K562 (cell line): ENCODE data around the gene GCNT4. TPM values are rescaled to one million over a fixed set of nuclear protein-coding genes. Genes with fewer than 3 reads are reported as not detected.

Experiments
- ATAC-seq: fragments of 200-7000 bp; cut with Tn5 transposase; 3 replicates; pipeline ENCODE4 v1.9.1; 2020; ENCODE audit warnings: moderate library complexity
- BruUV-seq: library from RNA; stranded (reverse); fragments of 400-500 nt; replicated peaks from 2 replicates; lab custom pipeline; 2021; lab: Mats Ljungman, UMichigan
- CTCF ChIA-PET: fragments of 300-600 bp; formaldehyde crosslinking; extraction: SDS; loops from one replicate; lab custom pipeline; 2021; ENCODE audit warnings: low intra/inter-chr PET ratio; lab: Yijun Ruan, JAX
- POLR2A ChIA-PET: fragments of 300-600, 350-650 bp; sonication (Branson Sonifier 250); formaldehyde crosslinking; extraction: SDS; loops from one replicate; lab custom pipeline; 2021; ENCODE audit warnings: antibody characterized with exemption, inconsistent platforms; lab: Yijun Ruan, JAX
- DNase-seq, 4 experiments: peaks; one replicate each; pipeline versions ENCODE4 v3.0.0 to v3.0.0-alpha.2; 2011 to 2018; ENCODE audit warnings: low spot score in 3 of 4, mixed read lengths in 3 of 4; ENCODE audit errors: extremely low read depth in 1 of 4
- FAIRE-seq: peaks from 2 replicates; lab custom pipeline; 2011; peaks lifted over from hg19 to GRCh38; lab: Jason Lieb, UNC
- H2AFZ ChIP-seq: 2 replicates; pipeline ENCODE4 v1.6.0; 2011; ENCODE audit warnings: low read depth, low read length, control low read depth, inconsistent platforms
- H3K27ac ChIP-seq: fragments of 200-600 bp; 3 replicates; pipeline ENCODE4 v1.8.0; 2011; ENCODE audit warnings: low read depth, mild to moderate bottlenecking, control low read depth, inconsistent platforms, low read length, moderate library complexity, mixed read lengths; ENCODE audit errors: extremely low read depth
- H3K27me3 ChIP-seq, 2 experiments: fragments of 300-600 bp in 1 of 2; 2 replicates in 1 of 2; 3 replicates in 1 of 2; pipeline versions ENCODE4 v1.6.0 to v1.8.0; 2011; ENCODE audit warnings: inconsistent platforms in 2 of 2, low read length in 2 of 2, mild to moderate bottlenecking in 1 of 2, mixed read lengths in 1 of 2, moderate library complexity in 1 of 2; ENCODE audit not compliant: control insufficient read depth in 2 of 2, insufficient read depth in 2 of 2
- H3K36me3 ChIP-seq: fragments of 300-600 bp; 3 replicates; pipeline ENCODE4 v1.8.0; 2011; ENCODE audit warnings: mild to moderate bottlenecking, low read length, inconsistent platforms; ENCODE audit not compliant: control insufficient read depth, insufficient read depth
- H3K4me1 ChIP-seq, 2 experiments: fragments of 200-600 bp in 1 of 2; replicated peaks in 1 of 2; 2 replicates in 1 of 2; 3 replicates in 1 of 2; pipeline versions ENCODE4 v1.5.1 to v1.8.0; 2011; ENCODE audit warnings: inconsistent platforms in 2 of 2, low read length in 2 of 2, mild to moderate bottlenecking in 1 of 2, mixed read lengths in 1 of 2, moderate library complexity in 1 of 2; ENCODE audit not compliant: control insufficient read depth in 2 of 2, insufficient read depth in 2 of 2
- H3K4me2 ChIP-seq: 2 replicates; pipeline ENCODE4 v1.6.1; 2011; ENCODE audit warnings: low read length, control low read depth, inconsistent platforms, mixed read lengths; ENCODE audit not compliant: insufficient read depth
- H3K4me3 ChIP-seq: fragments of 200-600 bp; sonication (generic), shearing (Covaris generic); 2 replicates; pipeline ENCODE4 v1.5.1; 2016; ENCODE audit warnings: control low read depth, inconsistent platforms
- H3K79me2 ChIP-seq: fragments of 200-600 bp; 3 replicates; pipeline ENCODE4 v1.8.0; 2011; ENCODE audit warnings: low read length, inconsistent platforms; ENCODE audit not compliant: control insufficient read depth, insufficient read depth
- H3K9ac ChIP-seq, 2 experiments: 2 replicates each; pipeline versions ENCODE4 v1.6.0 to v1.6.1; 2011; ENCODE audit warnings: low read depth in 2 of 2, low read length in 2 of 2, control low read depth in 1 of 2, inconsistent platforms in 1 of 2, mild to moderate bottlenecking in 1 of 2, mixed read lengths in 1 of 2; ENCODE audit not compliant: insufficient read depth in 1 of 2
- H3K9me1 ChIP-seq: one replicate; pipeline ENCODE4 v1.6.0; 2011; ENCODE audit warnings: inconsistent platforms, mild to moderate bottlenecking, low read length, moderate library complexity; ENCODE audit not compliant: control insufficient read depth, insufficient read depth
- H3K9me3 ChIP-seq: replicated peaks from 2 replicates; pipeline ENCODE4 v1.5.1; 2011; ENCODE audit warnings: low read depth, low read length, inconsistent platforms; ENCODE audit not compliant: control insufficient read depth, insufficient read depth
- H4K20me1 ChIP-seq: replicated peaks from 2 replicates; pipeline ENCODE4 v1.6.1; 2011; ENCODE audit warnings: low read length, inconsistent platforms, mixed read lengths; ENCODE audit not compliant: control insufficient read depth, insufficient read depth
- ETV6 ChIP-seq, 3 experiments: fragments of 150-350 bp in 1 of 3; sonication (generic) in 1 of 3; formaldehyde crosslinking in 1 of 3; IDR thresholded peaks; 2 replicates each; pipeline versions ENCODE4 v1.6.1 to v1.8.0; 2014 to 2022; ENCODE audit warnings: borderline replicate concordance in 2 of 3, low read depth in 2 of 3, antibody characterized with exemption in 1 of 3, low read length in 1 of 3, mild to moderate bottlenecking in 1 of 3, missing genetic modification reagents in 1 of 3
- PML ChIP-seq: IDR thresholded peaks from 2 replicates; pipeline ENCODE4 v1.6.1; 2012; ENCODE audit warnings: low read length, inconsistent platforms
- TCFL5 ChIP-seq: fragments of 250-450 bp; sonication (Bioruptor Pico); conservative IDR thresholded peaks from 2 replicates; pipeline ENCODE4 v1.6.1; 2021; ENCODE audit warnings: mild to moderate bottlenecking, moderate library complexity, matching md5 sums
- WGBS: fragments of 100-300 bp; shearing (Covaris generic); methylation state at CpG from one replicate; pipeline ENCODE4 v1.1.6; 2016; ENCODE audit warnings: low coverage, mixed read lengths; ENCODE audit not compliant: insufficient coverage; ENCODE audit errors: missing lambda C conversion rate; 5-methylcytosine and 5-hydroxymethylcytosine counted together
- in situ Hi-C: fragments of 300-500 bp; cut with MboI; formaldehyde crosslinking; loops from 4 replicates; pipeline ENCODE4 v1.15.0; 2018; ENCODE audit warnings: inconsistent platforms, mixed read lengths
- intact Hi-C: fragments of 100-400 bp; cut with micrococcal nuclease; formaldehyde crosslinking; loops from 2 replicates; pipeline ENCODE4 v1.14.2; 2022
- polyA plus RNA-seq, 8 experiments: library from polyadenylated mRNA; depleted of rRNA in 4 of 8; stranded (reverse) in 5 of 8; unstranded in 3 of 8; fragments of >200 nt; fragmentation: Nextera tagmentation in 2 of 8; fragmentation: Illumina TruSeq in 1 of 8; extraction: Ambion mirVana in 2 of 8; extraction: Trizol in 1 of 8; gene quantifications; 2 replicates each; pipeline versions ENCODE4 v1.2.1 to v1.2.3, GENCODE V29; 2011 to 2014; ENCODE audit warnings: inconsistent platforms in 1 of 8, missing spikeins in 1 of 8
- total RNA-seq, 7 experiments: library from RNA; depleted of rRNA in 6 of 7; stranded (reverse); fragments of >200 nt in 6 of 7; fragmentation: Illumina TruSeq in 2 of 7; extraction: Trizol in 2 of 7; gene quantifications; 2 replicates each; pipeline versions ENCODE4 v1.2.1 to v1.2.3, GENCODE V29; 2011 to 2021; ENCODE audit warnings: low replicate concordance in 1 of 7
- TF ChIP-seq, protein P1 (sequence below): sonication (generic); formaldehyde crosslinking; IDR thresholded peaks from 2 replicates; pipeline ENCODE4 v1.8.0; 2023; ENCODE audit warnings: missing genetic modification reagents, mild to moderate bottlenecking, borderline replicate concordance
- TF ChIP-seq, protein P2 (sequence below): fragments of 250-450 bp; sonication (Bioruptor Pico); IDR thresholded peaks from 2 replicates; pipeline ENCODE4 v1.5.0; 2021; ENCODE audit warnings: mild to moderate bottlenecking, borderline replicate concordance
- TF ChIP-seq, protein P3 (sequence below): fragments of 450-650 bp; IDR thresholded peaks from 2 replicates; pipeline ENCODE4 v1.6.1; 2017; ENCODE audit warnings: antibody characterized with exemption, mild to moderate bottlenecking

The GCNT4 gene
- total and polyA plus RNA-seq, 9 of the 15 experiments (the other 6 are each of a cell fraction or from before 2014, with no cell fraction given), result 0.01 TPM; not detected in 8

DNA sequence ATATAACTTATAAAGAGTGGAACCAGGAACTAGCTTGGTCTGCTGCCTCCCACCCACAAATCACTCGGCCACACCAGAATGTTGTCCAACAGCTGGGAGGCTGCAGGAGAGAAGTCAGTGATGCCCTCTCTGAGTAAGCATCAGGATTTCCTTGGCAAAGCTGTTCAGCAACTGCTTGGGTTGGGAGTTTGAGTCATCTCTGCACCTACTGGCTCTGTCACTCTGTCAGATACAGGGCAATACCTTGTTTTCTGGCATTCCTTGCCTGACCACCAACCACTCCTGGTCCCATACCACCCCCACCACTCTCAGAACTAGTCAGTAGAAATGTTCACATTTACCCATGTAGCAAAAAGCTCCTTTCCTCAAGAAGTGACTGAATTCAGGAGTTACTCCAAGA, 36.8 kb upstream of the GCNT4 start (continued):
- TF ChIP-seq, protein P1, sequence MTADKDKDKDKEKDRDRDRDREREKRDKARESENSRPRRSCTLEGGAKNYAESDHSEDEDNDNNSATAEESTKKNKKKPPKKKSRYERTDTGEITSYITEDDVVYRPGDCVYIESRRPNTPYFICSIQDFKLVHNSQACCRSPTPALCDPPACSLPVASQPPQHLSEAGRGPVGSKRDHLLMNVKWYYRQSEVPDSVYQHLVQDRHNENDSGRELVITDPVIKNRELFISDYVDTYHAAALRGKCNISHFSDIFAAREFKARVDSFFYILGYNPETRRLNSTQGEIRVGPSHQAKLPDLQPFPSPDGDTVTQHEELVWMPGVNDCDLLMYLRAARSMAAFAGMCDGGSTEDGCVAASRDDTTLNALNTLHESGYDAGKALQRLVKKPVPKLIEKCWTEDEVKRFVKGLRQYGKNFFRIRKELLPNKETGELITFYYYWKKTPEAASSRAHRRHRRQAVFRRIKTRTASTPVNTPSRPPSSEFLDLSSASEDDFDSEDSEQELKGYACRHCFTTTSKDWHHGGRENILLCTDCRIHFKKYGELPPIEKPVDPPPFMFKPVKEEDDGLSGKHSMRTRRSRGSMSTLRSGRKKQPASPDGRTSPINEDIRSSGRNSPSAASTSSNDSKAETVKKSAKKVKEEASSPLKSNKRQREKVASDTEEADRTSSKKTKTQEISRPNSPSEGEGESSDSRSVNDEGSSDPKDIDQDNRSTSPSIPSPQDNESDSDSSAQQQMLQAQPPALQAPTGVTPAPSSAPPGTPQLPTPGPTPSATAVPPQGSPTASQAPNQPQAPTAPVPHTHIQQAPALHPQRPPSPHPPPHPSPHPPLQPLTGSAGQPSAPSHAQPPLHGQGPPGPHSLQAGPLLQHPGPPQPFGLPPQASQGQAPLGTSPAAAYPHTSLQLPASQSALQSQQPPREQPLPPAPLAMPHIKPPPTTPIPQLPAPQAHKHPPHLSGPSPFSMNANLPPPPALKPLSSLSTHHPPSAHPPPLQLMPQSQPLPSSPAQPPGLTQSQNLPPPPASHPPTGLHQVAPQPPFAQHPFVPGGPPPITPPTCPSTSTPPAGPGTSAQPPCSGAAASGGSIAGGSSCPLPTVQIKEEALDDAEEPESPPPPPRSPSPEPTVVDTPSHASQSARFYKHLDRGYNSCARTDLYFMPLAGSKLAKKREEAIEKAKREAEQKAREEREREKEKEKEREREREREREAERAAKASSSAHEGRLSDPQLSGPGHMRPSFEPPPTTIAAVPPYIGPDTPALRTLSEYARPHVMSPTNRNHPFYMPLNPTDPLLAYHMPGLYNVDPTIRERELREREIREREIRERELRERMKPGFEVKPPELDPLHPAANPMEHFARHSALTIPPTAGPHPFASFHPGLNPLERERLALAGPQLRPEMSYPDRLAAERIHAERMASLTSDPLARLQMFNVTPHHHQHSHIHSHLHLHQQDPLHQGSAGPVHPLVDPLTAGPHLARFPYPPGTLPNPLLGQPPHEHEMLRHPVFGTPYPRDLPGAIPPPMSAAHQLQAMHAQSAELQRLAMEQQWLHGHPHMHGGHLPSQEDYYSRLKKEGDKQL (CRISPR knock-in tag), result no peak

DNA sequence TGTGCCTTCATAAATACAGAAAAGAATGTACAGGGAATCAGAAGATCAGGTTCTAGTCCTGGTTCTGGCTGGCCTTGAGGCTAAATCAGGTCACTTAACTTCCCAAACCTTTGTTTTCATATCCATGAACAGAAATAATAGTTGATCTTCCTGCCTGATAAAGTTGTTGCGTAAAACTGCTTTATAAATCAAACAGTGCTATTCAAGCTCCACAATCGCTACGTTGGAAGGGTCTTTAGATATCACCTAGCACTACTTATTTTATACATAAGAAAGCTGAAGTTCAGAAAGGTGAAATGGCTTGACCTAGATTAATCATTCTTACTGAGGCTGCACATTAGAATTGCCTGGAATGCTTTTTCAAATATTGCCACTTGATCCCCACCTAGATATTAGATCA, 36.3 kb upstream of the GCNT4 start:
- Histone ChIP-seq H3K79me2 (no peaks in the 10 kb centered on the region), H4K20me1 (no peaks in the 10 kb centered on the region), H3K9ac (no peak overlapping the region), H3K36me3 (no peaks in the 10 kb centered on the region), H3K4me3 (no peak overlapping the region), H3K9me3 (no peaks in the 10 kb centered on the region), H3K9me1 (no peaks in the 10 kb centered on the region), H3K27me3 (peaks cover 0 to 6% of the 10 kb centered on the region in 2 experiments; a peak in 1 of 5 replicates), H3K4me2 (no peak overlapping the region), H3K27ac (no peak overlapping the region), H3K4me1 (no peaks in the 10 kb centered on the region), H2AFZ (no peak overlapping the region)
- no peak for ATAC-seq
- DNase-seq, result no peak
- CTCF ChIA-PET, result no interaction called here
- FAIRE-seq, result no peak
- in situ Hi-C loops (no loop called here), intact Hi-C loops (no loop called here)
- POLR2A ChIA-PET, result no interaction called here
- no TSS peak for BruUV-seq
- WGBS, result 0% methylated on average over 3 of the region's 3 CpGs
- TF ChIP-seq, protein P2, sequence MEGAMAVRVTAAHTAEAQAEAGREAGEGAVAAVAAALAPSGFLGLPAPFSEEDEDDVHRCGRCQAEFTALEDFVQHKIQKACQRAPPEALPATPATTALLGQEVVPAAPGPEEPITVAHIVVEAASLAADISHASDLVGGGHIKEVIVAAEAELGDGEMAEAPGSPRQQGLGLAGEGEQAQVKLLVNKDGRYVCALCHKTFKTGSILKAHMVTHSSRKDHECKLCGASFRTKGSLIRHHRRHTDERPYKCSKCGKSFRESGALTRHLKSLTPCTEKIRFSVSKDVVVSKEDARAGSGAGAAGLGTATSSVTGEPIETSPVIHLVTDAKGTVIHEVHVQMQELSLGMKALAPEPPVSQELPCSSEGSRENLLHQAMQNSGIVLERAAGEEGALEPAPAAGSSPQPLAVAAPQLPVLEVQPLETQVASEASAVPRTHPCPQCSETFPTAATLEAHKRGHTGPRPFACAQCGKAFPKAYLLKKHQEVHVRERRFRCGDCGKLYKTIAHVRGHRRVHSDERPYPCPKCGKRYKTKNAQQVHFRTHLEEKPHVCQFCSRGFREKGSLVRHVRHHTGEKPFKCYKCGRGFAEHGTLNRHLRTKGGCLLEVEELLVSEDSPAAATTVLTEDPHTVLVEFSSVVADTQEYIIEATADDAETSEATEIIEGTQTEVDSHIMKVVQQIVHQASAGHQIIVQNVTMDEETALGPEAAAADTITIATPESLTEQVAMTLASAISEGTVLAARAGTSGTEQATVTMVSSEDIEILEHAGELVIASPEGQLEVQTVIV (CRISPR knock-in tag), result no peak
- TF ChIP-seq, protein P3, sequence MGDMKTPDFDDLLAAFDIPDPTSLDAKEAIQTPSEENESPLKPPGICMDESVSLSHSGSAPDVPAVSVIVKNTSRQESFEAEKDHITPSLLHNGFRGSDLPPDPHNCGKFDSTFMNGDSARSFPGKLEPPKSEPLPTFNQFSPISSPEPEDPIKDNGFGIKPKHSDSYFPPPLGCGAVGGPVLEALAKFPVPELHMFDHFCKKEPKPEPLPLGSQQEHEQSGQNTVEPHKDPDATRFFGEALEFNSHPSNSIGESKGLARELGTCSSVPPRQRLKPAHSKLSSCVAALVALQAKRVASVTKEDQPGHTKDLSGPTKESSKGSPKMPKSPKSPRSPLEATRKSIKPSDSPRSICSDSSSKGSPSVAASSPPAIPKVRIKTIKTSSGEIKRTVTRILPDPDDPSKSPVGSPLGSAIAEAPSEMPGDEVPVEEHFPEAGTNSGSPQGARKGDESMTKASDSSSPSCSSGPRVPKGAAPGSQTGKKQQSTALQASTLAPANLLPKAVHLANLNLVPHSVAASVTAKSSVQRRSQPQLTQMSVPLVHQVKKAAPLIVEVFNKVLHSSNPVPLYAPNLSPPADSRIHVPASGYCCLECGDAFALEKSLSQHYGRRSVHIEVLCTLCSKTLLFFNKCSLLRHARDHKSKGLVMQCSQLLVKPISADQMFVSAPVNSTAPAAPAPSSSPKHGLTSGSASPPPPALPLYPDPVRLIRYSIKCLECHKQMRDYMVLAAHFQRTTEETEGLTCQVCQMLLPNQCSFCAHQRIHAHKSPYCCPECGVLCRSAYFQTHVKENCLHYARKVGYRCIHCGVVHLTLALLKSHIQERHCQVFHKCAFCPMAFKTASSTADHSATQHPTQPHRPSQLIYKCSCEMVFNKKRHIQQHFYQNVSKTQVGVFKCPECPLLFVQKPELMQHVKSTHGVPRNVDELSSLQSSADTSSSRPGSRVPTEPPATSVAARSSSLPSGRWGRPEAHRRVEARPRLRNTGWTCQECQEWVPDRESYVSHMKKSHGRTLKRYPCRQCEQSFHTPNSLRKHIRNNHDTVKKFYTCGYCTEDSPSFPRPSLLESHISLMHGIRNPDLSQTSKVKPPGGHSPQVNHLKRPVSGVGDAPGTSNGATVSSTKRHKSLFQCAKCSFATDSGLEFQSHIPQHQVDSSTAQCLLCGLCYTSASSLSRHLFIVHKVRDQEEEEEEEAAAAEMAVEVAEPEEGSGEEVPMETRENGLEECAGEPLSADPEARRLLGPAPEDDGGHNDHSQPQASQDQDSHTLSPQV, result no peak
- TF ChIP-seq TCFL5 (CRISPR knock-in tag) (no peak), ETV6 (IDR thresholded peaks at IDR 0.05; ENCODE audit: borderline replicate concordance in 1 of 2, low read depth in 2 of 2, low read length in 1 of 2) (no peak), ETV6 (CRISPR knock-in tag; IDR thresholded peaks at IDR 0.05; ENCODE audit: borderline replicate concordance) (no peak), PML (no peak)
